HG02938 (cell line): Measurements from ENCODE around the gene MYF6.
A peak's percentile ranks its signal among the peaks of the same experiment; 100 is the strongest.

ENCODE experiments used
- ATAC-seq: cut with Tn5 transposase; IDR thresholded peaks from one replicate; pipeline ENCODE4 v1.9.1; 2021; ENCODE audit warnings: mild to moderate bottlenecking, moderate library complexity; ENCODE audit not compliant: unreplicated experiment

Gene MYF6

GRCh38 chr12:80702889-80703805 lies 4.3 kb upstream of the MYF6 start:
- peak; percentile 88 for ATAC-seq

- no peak for ATAC-seq
These were observed 3.0 kb upstream of the MYF6 start for GRCh38 chr12:80704420-80704819.

- ATAC-seq: no peak
These were observed 410 bp downstream of the MYF6 start for GRCh38 chr12:80707830-80708258.

GRCh38 chr12:80708259-80708974 lies 983 bp downstream of the MYF6 start:
- ATAC-seq: no peak

GRCh38 chr12:80708975-80709328 lies 1.5 kb downstream of the MYF6 start:
- no peak for ATAC-seq

GRCh38 chr12:80709811-80710726 lies 2.6 kb downstream of the MYF6 start:
- ATAC-seq: peak; percentile 45

GRCh38 chr12:80710727-80711449 lies 3.5 kb downstream of the MYF6 start:
- peak; percentile 7 for ATAC-seq

- ATAC-seq: no peak
These were observed 4.4 kb downstream of the MYF6 start for GRCh38 chr12:80711866-80712265.

GRCh38 chr12:80712866-80713265 lies 5.4 kb downstream of the MYF6 start:
- no peak for ATAC-seq

- no peak for ATAC-seq
These were observed 6.0 kb downstream of the MYF6 start for GRCh38 chr12:80713419-80713818.

- ATAC-seq: no peak
These were observed 6.6 kb downstream of the MYF6 start for GRCh38 chr12:80714055-80714454.

- ATAC-seq: no peak
These were observed 7.4 kb downstream of the MYF6 start for GRCh38 chr12:80714846-80715245.

- no peak for ATAC-seq
These were observed 8.3 kb downstream of the MYF6 start for GRCh38 chr12:80715713-80716249.

- ATAC-seq: no peak
These were observed 9.4 kb downstream of the MYF6 start, which contains the start of gene MYF5 for GRCh38 chr12:80716696-80717469. Gene MYF5 (plus strand): TSS chr12:80716912. CDS start chr12:80717064, 152 bp downstream.

- no peak for ATAC-seq
These were observed 10.4 kb downstream of the MYF6 start for GRCh38 chr12:80717856-80718255.

- no peak for ATAC-seq
These were observed 13.1 kb downstream of the MYF6 start for GRCh38 chr12:80720516-80720915.

GRCh38 chr12:80721326-80721725 lies 13.9 kb downstream of the MYF6 start:
- ATAC-seq: no peak

- ATAC-seq: no peak
These were observed 38.5 kb downstream of the MYF6 start for GRCh38 chr12:80745851-80746505.

GRCh38 chr12:80747800-80748199 lies 40.4 kb downstream of the MYF6 start:
- ATAC-seq: no peak
